Peyer's patch (tissue), 4 donors: ENCODE results near the gene CLDN8. TPM values are rescaled to one million over a fixed set of nuclear protein-coding genes. Genes with fewer than 3 reads are reported as not detected.

Source experiments
- DNase-seq, 3 donors: peaks; one replicate each; pipeline ENCODE4 v3.0.0-alpha.2; 2017 to 2019
- H3K27ac ChIP-seq, 4 donors: fragments of 200-600 bp; sonication (generic); one replicate each; pipeline ENCODE4 v1.5.1; 2016 to 2019
- H3K27me3 ChIP-seq, 2 donors: fragments of 200-600 bp; sonication (generic); one replicate each; pipeline ENCODE4 v1.5.1; 2019
- H3K36me3 ChIP-seq, 3 donors: fragments of 200-600 bp; sonication (generic); one replicate each; pipeline ENCODE4 v1.5.1; 2016 to 2019
- H3K4me1 ChIP-seq, 4 donors: fragments of 200-600 bp; sonication (generic); one replicate each; pipeline ENCODE4 v1.5.1; 2016 to 2019
- H3K4me3 ChIP-seq, 4 donors: fragments of 200-600 bp; sonication (generic); 1 replicate in 3 of 4; 2 replicates in 1 of 4; pipeline ENCODE4 v1.5.1; 2016 to 2019; ENCODE audit warnings: mild to moderate bottlenecking in 1 of 4
- H3K9me3 ChIP-seq, 4 donors: fragments of 200-600 bp; sonication (generic); one replicate each; pipeline ENCODE4 v1.5.1; 2016 to 2019; ENCODE audit warnings: mild to moderate bottlenecking in 1 of 4
- CTCF ChIP-seq, 6 experiments: fragments of 450-650 bp in 4 of 6; fragments of 200-600 bp in 2 of 6; sonication (generic) in 1 of 6; IDR thresholded peaks; one replicate each; pipeline ENCODE4 v1.5.1; 2017 to 2019; ENCODE audit warnings: antibody characterized with exemption in 6 of 6, mild to moderate bottlenecking in 3 of 6, moderate library complexity in 1 of 6
- POLR2A ChIP-seq, 2 donors: fragments of 450-650 bp; IDR thresholded peaks; one replicate each; pipeline ENCODE4 v1.5.1; 2017; ENCODE audit warnings: antibody characterized with exemption in 2 of 2, mild to moderate bottlenecking in 2 of 2, moderate library complexity in 2 of 2
- total RNA-seq, 4 donors: library from RNA; depleted of rRNA; stranded (reverse); fragments of >200 nt; gene quantifications; one replicate each; pipeline ENCODE4 v1.1.0, GENCODE V29; 2016

Gene CLDN8
- total RNA-seq, 4 donors from 2014 or later, result 1.5 to 2.8 (median 1.6) TPM; not detected in 1

- Histone ChIP-seq H3K9me3 (no peaks in the 10 kb centered on the region), H3K36me3 (no peaks in the 10 kb centered on the region), H3K4me3 (no peak overlapping the region), H3K27ac (peak overlapping the region in 2 of 4 donors; percentile 13 to 40), H3K27me3 (no peaks in the 10 kb centered on the region), H3K4me1 (peaks cover 0 to 15% (median 0%) of the 10 kb centered on the region in 4 donors)
- no peak for DNase-seq
- TF ChIP-seq POLR2A (IDR thresholded peaks at IDR 0.05), result no peak
- TF ChIP-seq CTCF (IDR thresholded peaks at IDR 0.05), result no peak
These were observed 18.7 kb upstream of the CLDN8 start for GRCh38 chr21:30234643-30235042.

GRCh38 chr21:30234050-30234449 is 18.2 kb upstream of the CLDN8 start:
- Histone ChIP-seq H3K36me3 (no peaks in the 10 kb centered on the region), H3K4me3 (no peak overlapping the region), H3K27ac (peak overlapping the region in 2 of 4 donors; percentile 37 to 63), H3K4me1 (peaks cover 0 to 15% (median 0%) of the 10 kb centered on the region in 4 donors), H3K9me3 (no peaks in the 10 kb centered on the region), H3K27me3 (no peaks in the 10 kb centered on the region)
- peak in 1 of 3 donors; percentile 61 for DNase-seq
- no peak for TF ChIP-seq CTCF (IDR thresholded peaks at IDR 0.05)
- TF ChIP-seq POLR2A (IDR thresholded peaks at IDR 0.05), result no peak

GRCh38 chr21:30233228-30234020 is 17.5 kb upstream of the CLDN8 start:
- H3K27ac ChIP-seq, result peak overlapping the region in 2 of 4 donors; percentile 37 to 63
- no peaks in the 10 kb centered on the region for H3K9me3 ChIP-seq
- H3K27me3 ChIP-seq, result no peaks in the 10 kb centered on the region
- H3K36me3 ChIP-seq, result no peaks in the 10 kb centered on the region
- TF ChIP-seq POLR2A (IDR thresholded peaks at IDR 0.05) (no peak), CTCF (IDR thresholded peaks at IDR 0.05) (no peak)
- no peak overlapping the region for H3K4me3 ChIP-seq
- no peak for DNase-seq
- H3K4me1 ChIP-seq, result peaks cover 0 to 17% (median 0%) of the 10 kb centered on the region in 4 donors

GRCh38 chr21:30232011-30232410 is 16.1 kb upstream of the CLDN8 start:
- DNase-seq, result no peak
- H3K4me1 ChIP-seq, result peaks cover 0 to 31% (median 0%) of the 10 kb centered on the region in 4 donors
- H3K4me3 ChIP-seq, result no peak overlapping the region
- H3K36me3 ChIP-seq, result no peaks in the 10 kb centered on the region
- no peak for TF ChIP-seq POLR2A (IDR thresholded peaks at IDR 0.05)
- TF ChIP-seq CTCF (IDR thresholded peaks at IDR 0.05), result no peak
- H3K27me3 ChIP-seq, result no peaks in the 10 kb centered on the region
- H3K9me3 ChIP-seq, result no peaks in the 10 kb centered on the region
- no peak overlapping the region for H3K27ac ChIP-seq

- Histone ChIP-seq H3K4me3 (peak overlapping the region in 1 of 4 donors; percentile 12), H3K9me3 (no peaks in the 10 kb centered on the region), H3K36me3 (no peaks in the 10 kb centered on the region), H3K27ac (peak overlapping the region in 2 of 4 donors; percentile 50 to 52), H3K27me3 (no peaks in the 10 kb centered on the region), H3K4me1 (peaks cover 0 to 26% (median 0%) of the 10 kb centered on the region in 4 donors)
- TF ChIP-seq POLR2A (IDR thresholded peaks at IDR 0.05), result no peak
- no peak for TF ChIP-seq CTCF (IDR thresholded peaks at IDR 0.05)
- peak in 1 of 3 donors; percentile 65 for DNase-seq
These were observed 11.9 kb upstream of the CLDN8 start for GRCh38 chr21:30227633-30228404.
